ENCODE data around the gene ZFAND2A. TPM values are rescaled to one million over a fixed set of nuclear protein-coding genes. Genes with fewer than 3 reads are reported as not detected.

ZFAND2A gene
- total RNA-seq: 25.5 and 26.2 TPM in 2 replicates

GRCh38 chr7:1159891-1160669, at the start of gene ZFAND2A:
Gene ZFAND2A, minus strand, starts transcription at chr7:1160196. Its CDS starts 1,984 bp downstream, at chr7:1158212.

Other genes with a start within 250 kb of the ZFAND2A start
- gene ADAP1, start 205.5 kb downstream of the ZFAND2A start, total RNA-seq: 1.7 and 14.8 TPM in 2 replicates
- 4.0 and 6.2 TPM in 2 replicates for gene COX19, start 184.6 kb downstream of the ZFAND2A start, total RNA-seq
- not detected in 2 replicates for gene CYP2W1, start 177.0 kb downstream of the ZFAND2A start, total RNA-seq
- 1.2 and 3.7 TPM in 2 replicates for gene GPR146, start 115.7 kb downstream of the ZFAND2A start, total RNA-seq
- 0.78 and 1.4 TPM in 2 replicates for gene GPER1, start 72.1 kb downstream of the ZFAND2A start, total RNA-seq
- not detected in 2 replicates for gene UNCX, start 72.7 kb upstream of the ZFAND2A start, total RNA-seq